Measurements from ENCODE around the gene STX1B.
"Not testable (repeated sequence)": the region's sequence is repeated elsewhere in the genome, so short reads cannot be mapped to it uniquely, and the experiment has no call there.

The STX1B gene

DNA sequence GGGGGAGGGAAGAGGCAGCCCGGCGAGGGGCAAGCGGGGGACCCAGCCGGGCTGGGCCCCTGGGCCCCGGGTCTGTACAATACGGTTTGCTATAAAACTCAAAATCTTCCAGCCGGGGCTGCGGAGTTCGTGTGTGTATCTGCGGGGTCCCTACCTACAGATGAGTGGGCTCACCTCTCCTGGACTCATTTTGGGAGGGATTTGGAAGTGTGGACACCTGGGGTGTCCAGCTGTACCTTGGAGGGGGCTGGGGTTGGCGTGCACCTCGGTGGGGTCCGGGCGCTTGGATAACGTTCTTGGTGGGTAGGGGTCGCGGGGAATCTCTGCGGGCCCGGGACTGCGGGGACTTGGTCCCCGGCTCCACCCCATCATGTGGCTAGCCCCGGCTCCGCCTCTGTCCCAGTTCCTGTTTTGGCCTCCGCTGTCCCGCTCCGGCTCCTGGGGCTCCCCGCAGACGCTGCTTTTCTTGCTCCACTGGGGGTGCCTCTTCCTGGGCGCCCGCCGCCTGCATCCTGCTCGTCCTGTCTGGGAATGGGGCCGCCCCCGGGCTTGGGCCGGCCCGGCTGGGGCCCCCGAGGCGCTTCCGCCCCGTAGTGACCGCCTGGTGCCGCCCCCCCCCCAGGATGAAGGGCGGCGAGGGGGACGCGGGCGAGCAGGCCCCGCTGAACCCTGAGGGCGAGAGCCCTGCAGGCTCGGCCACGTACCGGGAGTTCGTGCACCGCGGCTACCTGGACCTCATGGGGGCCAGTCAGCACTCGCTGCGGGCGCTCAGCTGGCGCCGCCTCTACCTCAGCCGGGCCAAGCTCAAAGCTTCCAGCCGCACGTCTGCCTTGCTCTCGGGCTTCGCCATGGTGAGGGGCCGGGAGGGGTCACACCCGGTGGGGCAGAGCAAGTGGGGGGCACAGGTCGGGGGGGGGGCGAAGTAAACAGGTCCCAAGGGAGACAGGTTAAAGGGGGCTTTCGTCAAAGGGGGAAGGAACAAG is 61.5 kb downstream of the STX1B start, which contains the start of gene ORAI3:
Gene ORAI3 (plus strand): TSS at position 402 of the 983 bp plus-strand sequence. CDS start 222 bp downstream, at position 624.
- peak; percentile 22 for DNase-seq

DNA sequence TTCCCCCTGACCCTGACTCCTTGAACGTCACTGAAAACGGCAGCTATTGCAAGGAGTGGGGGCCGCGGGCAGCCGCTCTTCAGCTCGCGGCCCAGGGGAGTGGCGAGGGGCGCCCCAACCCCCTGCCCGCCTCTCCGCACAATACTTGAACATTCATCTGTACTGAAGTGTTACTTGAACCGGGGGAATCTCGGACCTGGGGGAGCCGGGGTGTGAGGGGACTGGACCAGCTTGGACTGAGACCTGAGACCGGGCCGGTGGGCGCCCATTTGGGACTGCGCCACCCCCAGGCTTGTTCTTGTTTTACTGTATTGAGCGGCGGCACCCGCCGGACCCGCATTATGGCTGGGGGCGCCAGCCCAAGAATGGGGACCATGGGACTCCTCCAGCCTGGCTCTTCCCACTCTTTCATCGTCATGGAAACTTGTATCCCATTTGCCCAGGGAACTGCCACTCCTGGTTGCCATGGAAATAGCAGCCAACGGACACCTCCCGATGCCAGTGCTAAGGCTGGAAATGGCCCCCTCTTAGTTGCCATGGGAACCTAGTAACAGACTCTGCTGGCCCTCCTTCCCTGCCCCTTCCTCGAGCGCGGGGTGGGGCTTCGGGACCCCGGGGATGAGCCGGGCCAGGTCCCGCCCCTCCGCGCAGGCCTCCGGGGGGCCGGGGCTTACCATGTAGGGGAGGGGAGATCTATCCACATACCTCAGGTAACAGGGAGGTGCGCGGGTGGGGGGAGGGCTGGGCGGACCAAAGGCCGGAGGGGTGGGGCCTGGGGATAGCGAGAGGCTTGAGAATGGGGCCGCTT is 62.4 kb downstream of the STX1B start:
- peak; percentile 96 for DNase-seq

DNA sequence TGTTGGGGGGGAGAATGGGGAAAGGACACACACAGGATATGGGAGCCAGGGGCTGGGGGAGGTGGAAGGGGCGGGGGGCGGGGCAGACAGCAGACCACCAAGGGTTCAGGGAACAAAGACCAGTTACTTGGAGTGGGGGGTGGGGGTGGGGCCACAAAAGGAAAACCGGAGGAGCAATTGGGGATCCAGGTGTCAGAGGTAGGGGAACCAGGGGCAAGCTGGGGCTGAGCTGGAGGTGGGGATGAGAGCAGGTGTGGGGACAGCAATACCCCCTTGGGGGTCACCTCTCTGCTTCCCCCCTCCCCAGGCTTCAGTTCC is 62.9 kb downstream of the STX1B start:
- no peak for DNase-seq

DNA sequence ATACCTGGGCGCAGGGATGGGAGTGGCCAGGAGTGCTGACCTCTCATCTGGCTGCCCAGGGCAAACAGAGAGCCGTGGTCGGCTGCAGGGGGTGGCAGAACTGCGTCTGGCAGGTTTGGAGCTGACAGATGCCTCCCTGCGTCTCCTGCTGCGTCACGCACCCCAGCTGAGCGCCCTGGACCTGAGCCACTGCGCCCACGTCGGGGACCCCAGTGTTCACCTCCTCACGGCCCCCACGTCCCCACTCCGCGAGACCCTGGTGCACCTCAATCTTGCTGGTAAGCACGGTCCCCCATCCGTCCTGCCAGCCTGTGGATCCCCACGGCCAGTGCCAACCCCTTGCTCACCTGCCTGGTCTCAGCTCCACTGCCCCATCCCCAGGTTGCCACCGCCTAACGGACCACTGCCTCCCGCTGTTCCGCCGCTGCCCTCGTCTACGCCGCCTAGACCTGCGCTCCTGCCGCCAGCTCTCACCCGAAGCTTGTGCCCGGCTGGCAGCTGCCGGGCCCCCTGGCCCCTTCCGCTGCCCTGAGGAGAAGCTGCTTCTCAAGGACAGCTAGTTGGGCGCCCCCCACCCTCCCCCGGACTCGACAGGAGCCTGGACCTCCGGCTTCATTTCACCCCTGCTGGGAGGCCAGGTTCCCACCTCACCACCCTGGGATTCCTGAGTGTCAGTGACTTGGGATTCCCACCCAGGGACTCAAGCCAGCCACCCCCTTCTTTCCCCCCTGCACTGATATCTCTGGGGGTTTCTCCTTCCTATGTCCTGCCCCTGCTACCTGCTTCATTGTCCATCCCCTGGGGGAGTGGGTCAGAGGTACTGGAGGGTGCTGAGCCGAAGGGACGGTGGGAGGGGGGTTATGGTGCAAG is 63.5 kb downstream of the STX1B start:
- no peak for DNase-seq

DNA sequence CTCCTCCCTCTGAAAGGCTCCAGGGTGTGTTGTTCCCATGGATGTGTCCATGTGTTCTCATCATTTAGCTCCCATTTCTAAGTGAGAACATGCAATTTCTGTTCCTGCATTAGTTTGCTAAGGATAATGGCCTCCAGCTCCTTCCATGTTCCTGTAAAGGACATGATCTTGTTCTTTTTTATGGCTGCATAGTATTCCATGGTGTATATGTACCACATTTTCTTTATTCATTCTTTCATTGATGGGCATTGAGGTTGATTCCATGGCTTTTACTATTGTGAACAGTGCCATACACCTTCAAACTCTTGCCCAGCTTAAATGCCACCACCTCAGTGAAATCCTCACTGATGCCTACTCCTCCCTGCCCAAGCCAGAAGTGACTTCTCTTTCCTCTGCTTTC is 66.1 kb downstream of the STX1B start:
- DNase-seq: no peak

DNA sequence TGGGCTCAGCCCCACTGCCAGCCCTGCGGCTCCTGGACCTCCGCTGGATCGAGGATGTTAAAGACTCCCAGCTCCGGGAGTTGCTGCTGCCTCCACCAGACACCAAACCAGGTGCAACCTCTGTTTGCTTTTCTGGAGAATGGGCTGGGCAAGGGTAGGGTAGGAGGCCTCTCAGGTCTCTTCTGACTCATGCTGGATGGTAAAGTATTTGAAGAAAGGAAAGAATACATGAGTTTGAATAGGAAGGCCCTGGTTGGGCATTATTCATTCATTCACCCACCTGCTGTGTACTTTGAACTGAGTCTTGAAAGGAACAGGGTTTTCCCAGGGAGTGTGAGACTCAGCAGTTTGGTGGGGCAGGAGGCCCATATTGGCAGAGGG is 68.0 kb downstream of the STX1B start:
- no peak for DNase-seq

DNA sequence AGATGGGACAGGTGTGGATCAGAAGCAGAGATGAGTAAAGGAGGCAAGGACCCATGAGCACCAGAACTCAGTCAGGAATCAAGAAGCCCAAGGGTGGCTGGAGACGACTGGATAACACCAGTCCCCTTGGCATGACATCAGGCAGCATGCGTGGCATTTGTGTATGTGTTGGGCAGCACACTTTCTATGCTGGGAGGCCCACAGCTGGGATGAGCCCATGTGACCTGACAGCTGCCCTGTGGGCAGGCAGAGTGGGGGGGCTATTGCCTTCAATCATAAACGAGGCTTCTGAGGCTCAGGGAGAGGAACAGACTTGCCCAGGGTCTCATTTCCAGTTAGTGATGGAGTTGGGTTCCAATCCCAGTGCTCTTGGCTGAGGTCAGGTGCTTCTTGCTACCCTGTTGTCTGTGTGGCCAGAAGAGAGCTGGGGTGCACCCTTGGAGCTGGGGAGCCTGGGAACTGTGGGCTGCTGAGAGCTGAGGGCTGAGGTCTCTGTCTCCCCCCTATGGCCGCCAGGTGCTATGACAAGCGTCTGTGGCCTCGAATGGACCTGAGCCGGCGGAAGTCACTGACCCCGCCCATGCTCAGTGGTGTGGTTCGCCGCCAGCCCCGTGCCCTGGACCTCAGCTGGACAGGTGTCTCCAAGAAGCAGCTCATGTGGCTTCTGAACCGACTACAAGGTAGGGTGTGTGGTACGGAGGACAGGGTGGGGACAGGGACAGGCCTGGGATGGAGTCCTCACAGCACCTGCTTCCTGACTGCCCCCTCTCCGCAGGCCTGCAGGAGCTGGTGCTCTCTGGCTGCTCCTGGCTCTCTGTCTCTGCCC is 68.6 kb downstream of the STX1B start:
- DNase-seq: peak; percentile 48

DNA sequence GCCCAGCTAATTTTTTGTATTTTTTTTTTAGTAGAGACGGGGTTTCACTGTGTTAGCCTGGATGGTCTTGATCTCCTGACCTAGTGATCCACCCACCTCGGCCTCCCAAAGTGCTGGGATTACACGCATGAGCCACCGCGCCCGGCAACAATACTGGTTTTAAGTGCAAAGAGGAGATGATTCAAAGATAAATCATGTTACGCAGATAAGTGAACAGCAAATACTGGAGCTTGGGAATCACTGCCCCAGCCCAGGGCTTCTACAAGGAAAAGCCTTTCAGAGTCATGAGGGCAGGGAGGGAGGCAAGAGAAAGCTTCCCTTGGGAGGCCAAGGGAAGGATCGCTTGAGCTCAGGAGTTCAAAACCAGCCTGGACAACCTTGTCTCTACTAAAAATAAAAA is 70.9 kb downstream of the STX1B start:
- DNase-seq: not testable (repeated sequence)
